Measurements from ENCODE around the gene ANAPC4.

Gene ANAPC4

GRCh38 chr4:25386926-25387325, 9.9 kb downstream of the ANAPC4 start:
- H3K4me2 ChIP-seq (ENCODE audit: low read length) = no peak overlapping the region
- no peaks in the 10 kb centered on the region for H3K79me2 ChIP-seq (ENCODE audit: control insufficient read depth, insufficient read depth, low read length)
- DNase-seq = no peak
- no peak overlapping the region for H2BK120ac ChIP-seq (ENCODE audit: low read depth, low read length)
- H3K27ac ChIP-seq (ENCODE audit: low read depth, low read length) = no peak overlapping the region
- H3K4ac ChIP-seq (ENCODE audit: low read depth, low read length) = no peak overlapping the region
- no peaks in the 10 kb centered on the region for H3K36me3 ChIP-seq (ENCODE audit: control insufficient read depth, insufficient read depth, low read length)
- H2BK5ac ChIP-seq (ENCODE audit: low read length) = no peak overlapping the region
- H3K79me1 ChIP-seq (ENCODE audit: low read length) = no peaks in the 10 kb centered on the region
- H3K18ac ChIP-seq (ENCODE audit: low read length) = no peak overlapping the region
- no peak overlapping the region for H3K4me3 ChIP-seq (ENCODE audit: low read length)
- H3K9ac ChIP-seq (ENCODE audit: low read length) = no peak overlapping the region
- no peak overlapping the region for H3K56ac ChIP-seq (ENCODE audit: low read length)
- no peak overlapping the region for H4K8ac ChIP-seq (ENCODE audit: low read depth, low read length)
- H3K23ac ChIP-seq (ENCODE audit: low read length) = no peak overlapping the region
- H4K5ac ChIP-seq (ENCODE audit: low read length) = no peak overlapping the region
- WGBS (ENCODE audit: extremely low coverage, insufficient coverage, low lambda C conversion rate) = no CpG with 5 or more reads among the region's 2 CpGs
- no peaks in the 10 kb centered on the region for H3K27me3 ChIP-seq (ENCODE audit: insufficient read depth, low read length, poor library complexity)
- H3K4me1 ChIP-seq (ENCODE audit: control insufficient read depth, low read depth, low read length) = no peaks in the 10 kb centered on the region
- H2AK5ac ChIP-seq (ENCODE audit: low read length) = no peak overlapping the region
- no peak overlapping the region for H2BK15ac ChIP-seq (replicated peaks; ENCODE audit: low read depth)

- Histone ChIP-seq H3K79me2 (ENCODE audit: control insufficient read depth, insufficient read depth, low read length) (no peaks in the 10 kb centered on the region), H3K79me1 (ENCODE audit: low read length) (no peaks in the 10 kb centered on the region), H3K18ac (ENCODE audit: low read length) (no peak overlapping the region), H3K4me3 (ENCODE audit: low read length) (no peak overlapping the region), H3K4ac (ENCODE audit: low read depth, low read length) (no peak overlapping the region), H3K56ac (ENCODE audit: low read length) (no peak overlapping the region), H3K4me1 (ENCODE audit: control insufficient read depth, low read depth, low read length) (no peaks in the 10 kb centered on the region), H3K23ac (ENCODE audit: low read length) (no peak overlapping the region), H3K36me3 (ENCODE audit: control insufficient read depth, insufficient read depth, low read length) (peaks cover 16% of the 10 kb centered on the region), H3K9ac (ENCODE audit: low read length) (no peak overlapping the region), H3K27ac (ENCODE audit: low read depth, low read length) (no peak overlapping the region), H2BK120ac (ENCODE audit: low read depth, low read length) (no peak overlapping the region), H2AK5ac (ENCODE audit: low read length) (no peak overlapping the region), H2BK15ac (replicated peaks; ENCODE audit: low read depth) (no peak overlapping the region), H2BK5ac (ENCODE audit: low read length) (no peak overlapping the region), H4K8ac (ENCODE audit: low read depth, low read length) (no peak overlapping the region), H4K5ac (ENCODE audit: low read length) (no peak overlapping the region), H3K27me3 (ENCODE audit: insufficient read depth, low read length, poor library complexity) (no peaks in the 10 kb centered on the region), H3K4me2 (ENCODE audit: low read length) (no peak overlapping the region)
- no CpG with 5 or more reads among the region's 3 CpGs for WGBS (ENCODE audit: extremely low coverage, insufficient coverage, low lambda C conversion rate)
- no peak for DNase-seq
These were observed 20.2 kb downstream of the ANAPC4 start for GRCh38 chr4:25397305-25397704.

- no peak overlapping the region for H2BK5ac ChIP-seq (ENCODE audit: low read length)
- DNase-seq = no peak
- no peak overlapping the region for H3K4me3 ChIP-seq (ENCODE audit: low read length)
- no peak overlapping the region for H2BK15ac ChIP-seq (replicated peaks; ENCODE audit: low read depth)
- no CpG with 5 or more reads among the region's 4 CpGs for WGBS (ENCODE audit: extremely low coverage, insufficient coverage, low lambda C conversion rate)
- no peak overlapping the region for H4K8ac ChIP-seq (ENCODE audit: low read depth, low read length)
- H3K79me1 ChIP-seq (ENCODE audit: low read length) = no peaks in the 10 kb centered on the region
- no peaks in the 10 kb centered on the region for H3K4me1 ChIP-seq (ENCODE audit: control insufficient read depth, low read depth, low read length)
- H3K4me2 ChIP-seq (ENCODE audit: low read length) = no peak overlapping the region
- H3K4ac ChIP-seq (ENCODE audit: low read depth, low read length) = no peak overlapping the region
- H2AK5ac ChIP-seq (ENCODE audit: low read length) = no peak overlapping the region
- H3K79me2 ChIP-seq (ENCODE audit: control insufficient read depth, insufficient read depth, low read length) = no peaks in the 10 kb centered on the region
- H3K9ac ChIP-seq (ENCODE audit: low read length) = no peak overlapping the region
- H3K27me3 ChIP-seq (ENCODE audit: insufficient read depth, low read length, poor library complexity) = no peaks in the 10 kb centered on the region
- H3K27ac ChIP-seq (ENCODE audit: low read depth, low read length) = no peak overlapping the region
- H3K56ac ChIP-seq (ENCODE audit: low read length) = no peak overlapping the region
- H2BK120ac ChIP-seq (ENCODE audit: low read depth, low read length) = no peak overlapping the region
- no peak overlapping the region for H3K23ac ChIP-seq (ENCODE audit: low read length)
- H4K5ac ChIP-seq (ENCODE audit: low read length) = no peak overlapping the region
- H3K36me3 ChIP-seq (ENCODE audit: control insufficient read depth, insufficient read depth, low read length) = peaks cover 14% of the 10 kb centered on the region
- H3K18ac ChIP-seq (ENCODE audit: low read length) = no peak overlapping the region
These were observed 22.4 kb downstream of the ANAPC4 start for GRCh38 chr4:25399510-25399909.

- H4K8ac ChIP-seq (ENCODE audit: low read depth, low read length) = no peak overlapping the region
- H3K4me2 ChIP-seq (ENCODE audit: low read length) = no peak overlapping the region
- H3K56ac ChIP-seq (ENCODE audit: low read length) = no peak overlapping the region
- H2BK15ac ChIP-seq (replicated peaks; ENCODE audit: low read depth) = no peak overlapping the region
- no peak overlapping the region for H3K23ac ChIP-seq (ENCODE audit: low read length)
- no peak overlapping the region for H3K9ac ChIP-seq (ENCODE audit: low read length)
- H3K27ac ChIP-seq (ENCODE audit: low read depth, low read length) = no peak overlapping the region
- WGBS (ENCODE audit: extremely low coverage, insufficient coverage, low lambda C conversion rate) = no CpG with 5 or more reads among the region's 3 CpGs
- no peaks in the 10 kb centered on the region for H3K4me1 ChIP-seq (ENCODE audit: control insufficient read depth, low read depth, low read length)
- H3K4me3 ChIP-seq (ENCODE audit: low read length) = no peak overlapping the region
- no peaks in the 10 kb centered on the region for H3K79me1 ChIP-seq (ENCODE audit: low read length)
- no peak overlapping the region for H2BK5ac ChIP-seq (ENCODE audit: low read length)
- no peak overlapping the region for H4K5ac ChIP-seq (ENCODE audit: low read length)
- H3K4ac ChIP-seq (ENCODE audit: low read depth, low read length) = no peak overlapping the region
- H3K79me2 ChIP-seq (ENCODE audit: control insufficient read depth, insufficient read depth, low read length) = no peaks in the 10 kb centered on the region
- peaks cover 8% of the 10 kb centered on the region for H3K36me3 ChIP-seq (ENCODE audit: control insufficient read depth, insufficient read depth, low read length)
- H2BK120ac ChIP-seq (ENCODE audit: low read depth, low read length) = no peak overlapping the region
- no peak overlapping the region for H2AK5ac ChIP-seq (ENCODE audit: low read length)
- DNase-seq = peak; percentile 1
- H3K27me3 ChIP-seq (ENCODE audit: insufficient read depth, low read length, poor library complexity) = no peaks in the 10 kb centered on the region
- no peak overlapping the region for H3K18ac ChIP-seq (ENCODE audit: low read length)
These were observed 24.0 kb downstream of the ANAPC4 start for GRCh38 chr4:25401066-25401465.

- Histone ChIP-seq H3K4me1 (ENCODE audit: control insufficient read depth, low read depth, low read length) (no peaks in the 10 kb centered on the region), H3K36me3 (ENCODE audit: control insufficient read depth, insufficient read depth, low read length) (peaks cover 6% of the 10 kb centered on the region)
These were observed 25.5 kb downstream of the ANAPC4 start for GRCh38 chr4:25402521-25402920.

GRCh38 chr4:25403699-25404098, 26.6 kb downstream of the ANAPC4 start:
- Histone ChIP-seq H3K27me3 (ENCODE audit: insufficient read depth, low read length, poor library complexity) (no peaks in the 10 kb centered on the region), H3K79me1 (ENCODE audit: low read length) (no peaks in the 10 kb centered on the region), H3K27ac (ENCODE audit: low read depth, low read length) (no peak overlapping the region), H2BK15ac (replicated peaks; ENCODE audit: low read depth) (no peak overlapping the region), H3K23ac (ENCODE audit: low read length) (no peak overlapping the region), H3K4me2 (ENCODE audit: low read length) (no peak overlapping the region), H3K4ac (ENCODE audit: low read depth, low read length) (no peak overlapping the region), H3K79me2 (ENCODE audit: control insufficient read depth, insufficient read depth, low read length) (no peaks in the 10 kb centered on the region), H3K18ac (ENCODE audit: low read length) (no peak overlapping the region), H2BK5ac (ENCODE audit: low read length) (no peak overlapping the region), H3K9ac (ENCODE audit: low read length) (no peak overlapping the region), H3K4me3 (ENCODE audit: low read length) (no peak overlapping the region), H2BK120ac (ENCODE audit: low read depth, low read length) (no peak overlapping the region), H3K36me3 (ENCODE audit: control insufficient read depth, insufficient read depth, low read length) (peaks cover 4% of the 10 kb centered on the region), H2AK5ac (ENCODE audit: low read length) (no peak overlapping the region), H4K8ac (ENCODE audit: low read depth, low read length) (no peak overlapping the region), H3K56ac (ENCODE audit: low read length) (no peak overlapping the region), H4K5ac (ENCODE audit: low read length) (no peak overlapping the region), H3K4me1 (ENCODE audit: control insufficient read depth, low read depth, low read length) (no peaks in the 10 kb centered on the region)
- no peak for DNase-seq

More at GRCh38 chr4:25402521-25402920, 25.5 kb downstream of the ANAPC4 start:
- Histone ChIP-seq H3K9ac (ENCODE audit: low read length) (no peak overlapping the region), H3K27ac (ENCODE audit: low read depth, low read length) (no peak overlapping the region), H4K5ac (ENCODE audit: low read length) (no peak overlapping the region), H2AK5ac (ENCODE audit: low read length) (no peak overlapping the region), H3K4ac (ENCODE audit: low read depth, low read length) (no peak overlapping the region), H3K27me3 (ENCODE audit: insufficient read depth, low read length, poor library complexity) (no peaks in the 10 kb centered on the region), H3K79me1 (ENCODE audit: low read length) (no peaks in the 10 kb centered on the region), H3K4me3 (ENCODE audit: low read length) (no peak overlapping the region), H2BK120ac (ENCODE audit: low read depth, low read length) (no peak overlapping the region), H2BK5ac (ENCODE audit: low read length) (no peak overlapping the region), H2BK15ac (replicated peaks; ENCODE audit: low read depth) (no peak overlapping the region), H3K23ac (ENCODE audit: low read length) (no peak overlapping the region), H3K4me2 (ENCODE audit: low read length) (no peak overlapping the region), H3K79me2 (ENCODE audit: control insufficient read depth, insufficient read depth, low read length) (no peaks in the 10 kb centered on the region), H3K56ac (ENCODE audit: low read length) (no peak overlapping the region), H3K18ac (ENCODE audit: low read length) (no peak overlapping the region), H4K8ac (ENCODE audit: low read depth, low read length) (no peak overlapping the region)
- DNase-seq = no peak
- WGBS (ENCODE audit: extremely low coverage, insufficient coverage, low lambda C conversion rate) = no CpG with 5 or more reads among the region's 1 CpG

Data from mesendoderm (in vitro differentiated cells).